Neural cell (in vitro differentiated cells): ENCODE results near the gene ZNF474.

Source experiments
- EP300 ChIP-seq: fragments of 450-650 bp; conservative IDR thresholded peaks from 2 replicates; pipeline ENCODE4 v1.6.1; 2014; ENCODE audit warnings: antibody characterized with exemption, mild to moderate bottlenecking, moderate library complexity; ENCODE audit not compliant: poor library complexity, severe bottlenecking
- EZH2 ChIP-seq: fragments of 200-600, 300-800 bp; shearing (Covaris generic), sonication (generic); IDR thresholded peaks from 2 replicates; pipeline ENCODE4 v1.6.1; 2014; ENCODE audit warnings: antibody characterized with exemption, low read length, borderline replicate concordance, mild to moderate bottlenecking; ENCODE audit not compliant: insufficient read depth, poor library complexity, severe bottlenecking
- MXI1 ChIP-seq: fragments of 450-650 bp; conservative IDR thresholded peaks from 2 replicates; pipeline ENCODE4 v1.6.1; 2014; ENCODE audit warnings: antibody characterized with exemption, mild to moderate bottlenecking; ENCODE audit not compliant: poor library complexity, severe bottlenecking
- POLR2AphosphoS5 ChIP-seq: IDR thresholded peaks from 2 replicates; pipeline ENCODE4 v1.6.1; 2012
- RAD21 ChIP-seq: fragments of 450-650 bp; conservative IDR thresholded peaks from 2 replicates; pipeline ENCODE4 v1.6.1; 2014; ENCODE audit warnings: antibody characterized with exemption, mild to moderate bottlenecking, moderate library complexity
- SMC3 ChIP-seq: fragments of 450-650 bp; conservative IDR thresholded peaks from 2 replicates; pipeline ENCODE4 v1.6.1; 2014; ENCODE audit warnings: antibody characterized with exemption, mild to moderate bottlenecking, moderate library complexity; ENCODE audit not compliant: poor library complexity
- TAF1 ChIP-seq: IDR thresholded peaks from 2 replicates; pipeline ENCODE4 v1.6.1; 2012; ENCODE audit warnings: low read depth
- TF ChIP-seq, protein P1 (sequence below): fragments of 450-650 bp; IDR thresholded peaks from 2 replicates; pipeline ENCODE4 v1.5.1; 2014; ENCODE audit warnings: antibody characterized with exemption, mild to moderate bottlenecking, moderate library complexity; ENCODE audit not compliant: poor library complexity, severe bottlenecking
- TF ChIP-seq, protein P2 (sequence below): IDR thresholded peaks from 2 replicates; pipeline ENCODE4 v1.6.1; 2012; ENCODE audit warnings: borderline replicate concordance

DNA sequence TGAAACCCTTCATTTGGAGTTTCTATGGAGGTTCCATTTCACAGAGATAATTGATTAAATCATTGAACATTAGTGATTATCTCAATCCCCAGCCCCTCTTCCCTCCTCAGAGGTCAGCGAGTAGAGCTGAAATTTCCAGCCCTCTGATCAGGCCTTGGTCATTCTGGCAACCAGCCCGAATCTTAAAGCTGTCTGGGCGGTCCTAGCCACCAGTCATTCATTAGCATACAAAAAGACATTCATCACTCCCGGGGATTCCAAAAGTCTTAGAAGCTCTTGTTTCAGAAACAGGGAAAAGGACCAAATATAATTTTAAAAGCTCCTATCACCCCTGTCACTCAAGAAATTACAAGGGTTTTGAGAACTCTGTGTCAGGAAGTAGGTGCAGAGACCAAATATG, 41.3 kb downstream of the ZNF474 start:
- TF ChIP-seq, protein P1, sequence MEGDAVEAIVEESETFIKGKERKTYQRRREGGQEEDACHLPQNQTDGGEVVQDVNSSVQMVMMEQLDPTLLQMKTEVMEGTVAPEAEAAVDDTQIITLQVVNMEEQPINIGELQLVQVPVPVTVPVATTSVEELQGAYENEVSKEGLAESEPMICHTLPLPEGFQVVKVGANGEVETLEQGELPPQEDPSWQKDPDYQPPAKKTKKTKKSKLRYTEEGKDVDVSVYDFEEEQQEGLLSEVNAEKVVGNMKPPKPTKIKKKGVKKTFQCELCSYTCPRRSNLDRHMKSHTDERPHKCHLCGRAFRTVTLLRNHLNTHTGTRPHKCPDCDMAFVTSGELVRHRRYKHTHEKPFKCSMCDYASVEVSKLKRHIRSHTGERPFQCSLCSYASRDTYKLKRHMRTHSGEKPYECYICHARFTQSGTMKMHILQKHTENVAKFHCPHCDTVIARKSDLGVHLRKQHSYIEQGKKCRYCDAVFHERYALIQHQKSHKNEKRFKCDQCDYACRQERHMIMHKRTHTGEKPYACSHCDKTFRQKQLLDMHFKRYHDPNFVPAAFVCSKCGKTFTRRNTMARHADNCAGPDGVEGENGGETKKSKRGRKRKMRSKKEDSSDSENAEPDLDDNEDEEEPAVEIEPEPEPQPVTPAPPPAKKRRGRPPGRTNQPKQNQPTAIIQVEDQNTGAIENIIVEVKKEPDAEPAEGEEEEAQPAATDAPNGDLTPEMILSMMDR: no peak
- TF ChIP-seq, protein P2, sequence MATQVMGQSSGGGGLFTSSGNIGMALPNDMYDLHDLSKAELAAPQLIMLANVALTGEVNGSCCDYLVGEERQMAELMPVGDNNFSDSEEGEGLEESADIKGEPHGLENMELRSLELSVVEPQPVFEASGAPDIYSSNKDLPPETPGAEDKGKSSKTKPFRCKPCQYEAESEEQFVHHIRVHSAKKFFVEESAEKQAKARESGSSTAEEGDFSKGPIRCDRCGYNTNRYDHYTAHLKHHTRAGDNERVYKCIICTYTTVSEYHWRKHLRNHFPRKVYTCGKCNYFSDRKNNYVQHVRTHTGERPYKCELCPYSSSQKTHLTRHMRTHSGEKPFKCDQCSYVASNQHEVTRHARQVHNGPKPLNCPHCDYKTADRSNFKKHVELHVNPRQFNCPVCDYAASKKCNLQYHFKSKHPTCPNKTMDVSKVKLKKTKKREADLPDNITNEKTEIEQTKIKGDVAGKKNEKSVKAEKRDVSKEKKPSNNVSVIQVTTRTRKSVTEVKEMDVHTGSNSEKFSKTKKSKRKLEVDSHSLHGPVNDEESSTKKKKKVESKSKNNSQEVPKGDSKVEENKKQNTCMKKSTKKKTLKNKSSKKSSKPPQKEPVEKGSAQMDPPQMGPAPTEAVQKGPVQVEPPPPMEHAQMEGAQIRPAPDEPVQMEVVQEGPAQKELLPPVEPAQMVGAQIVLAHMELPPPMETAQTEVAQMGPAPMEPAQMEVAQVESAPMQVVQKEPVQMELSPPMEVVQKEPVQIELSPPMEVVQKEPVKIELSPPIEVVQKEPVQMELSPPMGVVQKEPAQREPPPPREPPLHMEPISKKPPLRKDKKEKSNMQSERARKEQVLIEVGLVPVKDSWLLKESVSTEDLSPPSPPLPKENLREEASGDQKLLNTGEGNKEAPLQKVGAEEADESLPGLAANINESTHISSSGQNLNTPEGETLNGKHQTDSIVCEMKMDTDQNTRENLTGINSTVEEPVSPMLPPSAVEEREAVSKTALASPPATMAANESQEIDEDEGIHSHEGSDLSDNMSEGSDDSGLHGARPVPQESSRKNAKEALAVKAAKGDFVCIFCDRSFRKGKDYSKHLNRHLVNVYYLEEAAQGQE: no peak
- no peak for TF ChIP-seq POLR2AphosphoS5
- no peak for TF ChIP-seq SMC3
- TF ChIP-seq TAF1: no peak
- TF ChIP-seq EZH2: no peak
- no peak for TF ChIP-seq RAD21
- no peak for TF ChIP-seq EP300
- no peak for TF ChIP-seq MXI1
